Transverse colon (tissue), 4 donors: ENCODE measurements around the gene PDRG1. TPM values are rescaled to one million over a fixed set of nuclear protein-coding genes. Genes with fewer than 3 reads are reported as not detected.

ENCODE experiments used
- DNase-seq: peaks from one replicate; pipeline ENCODE4 v3.0.0-alpha.2; 2019
- H3K27ac ChIP-seq, 4 donors: fragments of 200-600 bp; sonication (generic); 2 replicates each; pipeline ENCODE4 v1.5.1; 2016 to 2018; ENCODE audit warnings: inconsistent platforms in 4 of 4
- H3K27me3 ChIP-seq: fragments of 200-600 bp; sonication (generic); 2 replicates; pipeline ENCODE4 v1.5.1; 2017; ENCODE audit warnings: inconsistent platforms
- H3K36me3 ChIP-seq, 4 donors: fragments of 200-600 bp; sonication (generic); 2 replicates each; pipeline ENCODE4 v1.5.1; 2017 to 2019; ENCODE audit warnings: inconsistent platforms in 4 of 4
- H3K4me1 ChIP-seq, 4 donors: fragments of 200-600 bp; sonication (generic); 2 replicates each; pipeline ENCODE4 v1.5.1; 2017 to 2020; ENCODE audit warnings: inconsistent platforms in 4 of 4
- H3K4me3 ChIP-seq, 4 donors: fragments of 200-600 bp; sonication (generic); 1 replicate in 1 of 4; 2 replicates in 3 of 4; pipeline versions ENCODE4 v1.5.1 to v1.6.1; 2017 to 2019; ENCODE audit warnings: inconsistent platforms in 4 of 4
- H3K9me3 ChIP-seq, 2 donors: fragments of 200-600 bp; sonication (generic); 2 replicates each; pipeline ENCODE4 v1.5.1; 2017 to 2019; ENCODE audit warnings: inconsistent platforms in 2 of 2
- CTCF ChIP-seq, 5 experiments: fragments of 200-600 bp in 3 of 5; fragments of 450-650 bp in 2 of 5; sonication (generic) in 3 of 5; IDR thresholded peaks; 1 replicate in 2 of 5; 2 replicates in 3 of 5; pipeline ENCODE4 v1.5.1; 2016 to 2017; ENCODE audit warnings: antibody characterized with exemption in 5 of 5, inconsistent platforms in 3 of 5, mild to moderate bottlenecking in 2 of 5, moderate library complexity in 1 of 5
- EP300 ChIP-seq: sonication (generic); formaldehyde crosslinking; IDR thresholded peaks from one replicate; pipeline ENCODE4 v1.6.1; 2017; ENCODE audit warnings: antibody characterized with exemption, low read depth
- POLR2A ChIP-seq: fragments of 450-650 bp; IDR thresholded peaks from one replicate; pipeline ENCODE4 v1.6.1; 2016; ENCODE audit warnings: antibody characterized with exemption, mild to moderate bottlenecking, moderate library complexity
- POLR2AphosphoS5 ChIP-seq, 3 donors: sonication (generic); formaldehyde crosslinking; IDR thresholded peaks; one replicate each; pipeline ENCODE4 v1.6.1; 2016; ENCODE audit warnings: antibody characterized with exemption in 3 of 3
- whole genome bisulfite sequencing, 2 donors: methylation state at CpG; one replicate each; pipeline ENCODE4 v1.1.5; 2018; ENCODE audit warnings: low coverage in 1 of 2; 5-methylcytosine and 5-hydroxymethylcytosine counted together
- in situ Hi-C, 4 donors: fragments of 200-750 bp; cut with MboI; loops; one replicate each; pipeline versions ENCODE4 v1.15.0 to v1.15.1; 2017; ENCODE audit warnings: low sequenced_read_pairs in 3 of 4, low pct_ligation_motif_present in 1 of 4, low pct_unique_long_range_greater_than_20kb in 1 of 4
- intact Hi-C: fragments of 100-400 bp; cut with DNase I; formaldehyde crosslinking; loops from one replicate; pipeline ENCODE4 v1.15.1; 2023; ENCODE audit warnings: low total_unique reads
- total RNA-seq, 4 donors: library from RNA; depleted of rRNA; stranded (reverse); fragments of >200 nt; gene quantifications; one replicate each; pipeline ENCODE4 v1.1.0, GENCODE V29; 2016

PDRG1 gene
- total RNA-seq, 4 donors from 2014 or later, result 2.2 to 9.2 (median 6.5) TPM

DNA sequence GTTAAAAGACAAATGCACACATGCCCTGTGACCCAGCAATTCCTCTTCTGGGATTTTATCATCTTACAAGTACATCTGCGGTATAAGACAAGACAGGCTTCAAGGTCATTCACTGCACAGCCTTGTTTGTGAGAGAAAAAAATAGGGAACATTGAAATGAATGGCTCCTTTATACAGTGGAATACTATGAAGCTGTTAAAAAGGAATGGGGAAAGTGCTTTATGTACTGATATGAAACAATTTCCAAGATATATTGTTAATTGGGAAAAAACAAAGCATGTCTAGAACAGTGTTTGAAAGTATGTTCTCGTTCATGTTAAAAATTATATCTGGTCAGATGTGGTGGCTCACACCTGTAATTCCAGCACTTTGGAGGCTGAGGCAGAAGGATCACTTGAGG, 25.4 kb downstream of the PDRG1 start:
- WGBS, 2 donors, result 39 to 80% methylated on average over 2 of the region's 2 CpGs

DNA sequence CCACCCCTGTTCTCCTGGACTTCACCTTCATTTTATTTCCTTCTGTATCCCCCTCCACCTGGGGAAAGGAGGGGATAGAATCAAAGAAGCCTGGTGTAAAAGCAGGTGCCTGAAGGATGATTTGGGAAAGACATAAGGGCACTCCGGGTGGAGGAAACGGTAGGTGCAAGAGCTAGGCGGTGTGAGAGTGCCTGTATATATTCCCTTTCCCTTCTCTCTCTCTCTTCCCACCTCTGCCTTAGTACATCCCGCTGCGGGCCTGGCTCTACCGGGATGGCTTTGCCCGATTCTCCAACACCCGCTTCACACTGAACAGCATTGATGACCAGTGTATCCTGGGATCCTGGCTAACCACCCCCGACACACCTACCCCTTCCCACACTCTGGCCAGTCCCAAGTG, 26.2 kb downstream of the PDRG1 start:
- H3K9me3 ChIP-seq, result no peaks in the 10 kb centered on the region
- intact Hi-C loops, result no loop called here
- in situ Hi-C loops, result no loop called here

More for the DNA sequence above, 25.4 kb downstream of the PDRG1 start:
- Histone ChIP-seq H3K4me3 (no peak overlapping the region), H3K9me3 (no peaks in the 10 kb centered on the region), H3K4me1 (no peaks in the 10 kb centered on the region), H3K27ac (no peak overlapping the region), H3K27me3 (peaks cover 14% of the 10 kb centered on the region), H3K36me3 (no peaks in the 10 kb centered on the region)
- intact Hi-C loops (no loop called here), in situ Hi-C loops (no loop called here)
- TF ChIP-seq POLR2A (no peak), POLR2AphosphoS5 (IDR thresholded peaks at IDR 0.05) (no peak), EP300 (no peak), CTCF (IDR thresholded peaks at IDR 0.05) (no peak)
- no peak for DNase-seq

GRCh38 chr20:31924561-31924960, 27.3 kb downstream of the PDRG1 start:
- no peak overlapping the region for H3K4me3 ChIP-seq
- H3K9me3 ChIP-seq, result no peaks in the 10 kb centered on the region
- TF ChIP-seq EP300, result no peak
- no peak for TF ChIP-seq POLR2A
- TF ChIP-seq POLR2AphosphoS5 (IDR thresholded peaks at IDR 0.05), result no peak
- TF ChIP-seq CTCF (IDR thresholded peaks at IDR 0.05), result no peak
- peaks cover 11% of the 10 kb centered on the region for H3K27me3 ChIP-seq
- DNase-seq, result no peak
- H3K4me1 ChIP-seq, result no peaks in the 10 kb centered on the region
- WGBS, 2 donors, result 80 to 89% methylated on average over 4 to 8 of the region's 8 CpGs
- intact Hi-C loops, result no loop called here
- no peaks in the 10 kb centered on the region for H3K36me3 ChIP-seq
- no peak overlapping the region for H3K27ac ChIP-seq
- in situ Hi-C loops, result no loop called here

More for the DNA sequence above, 26.2 kb downstream of the PDRG1 start:
- no peak overlapping the region for H3K4me3 ChIP-seq
- TF ChIP-seq CTCF (IDR thresholded peaks at IDR 0.05), result no peak
- no peak for TF ChIP-seq EP300
- TF ChIP-seq POLR2AphosphoS5 (IDR thresholded peaks at IDR 0.05), result no peak
- no peak for TF ChIP-seq POLR2A
- H3K36me3 ChIP-seq, result no peaks in the 10 kb centered on the region
- DNase-seq, result no peak
- no peak overlapping the region for H3K27ac ChIP-seq
- H3K4me1 ChIP-seq, result no peaks in the 10 kb centered on the region
- WGBS, 2 donors, result 71% methylated on average over 9 of the region's 9 CpGs; no CpG with 5 or more reads in 1 of the 2 donors
- peaks cover 14% of the 10 kb centered on the region for H3K27me3 ChIP-seq

DNA sequence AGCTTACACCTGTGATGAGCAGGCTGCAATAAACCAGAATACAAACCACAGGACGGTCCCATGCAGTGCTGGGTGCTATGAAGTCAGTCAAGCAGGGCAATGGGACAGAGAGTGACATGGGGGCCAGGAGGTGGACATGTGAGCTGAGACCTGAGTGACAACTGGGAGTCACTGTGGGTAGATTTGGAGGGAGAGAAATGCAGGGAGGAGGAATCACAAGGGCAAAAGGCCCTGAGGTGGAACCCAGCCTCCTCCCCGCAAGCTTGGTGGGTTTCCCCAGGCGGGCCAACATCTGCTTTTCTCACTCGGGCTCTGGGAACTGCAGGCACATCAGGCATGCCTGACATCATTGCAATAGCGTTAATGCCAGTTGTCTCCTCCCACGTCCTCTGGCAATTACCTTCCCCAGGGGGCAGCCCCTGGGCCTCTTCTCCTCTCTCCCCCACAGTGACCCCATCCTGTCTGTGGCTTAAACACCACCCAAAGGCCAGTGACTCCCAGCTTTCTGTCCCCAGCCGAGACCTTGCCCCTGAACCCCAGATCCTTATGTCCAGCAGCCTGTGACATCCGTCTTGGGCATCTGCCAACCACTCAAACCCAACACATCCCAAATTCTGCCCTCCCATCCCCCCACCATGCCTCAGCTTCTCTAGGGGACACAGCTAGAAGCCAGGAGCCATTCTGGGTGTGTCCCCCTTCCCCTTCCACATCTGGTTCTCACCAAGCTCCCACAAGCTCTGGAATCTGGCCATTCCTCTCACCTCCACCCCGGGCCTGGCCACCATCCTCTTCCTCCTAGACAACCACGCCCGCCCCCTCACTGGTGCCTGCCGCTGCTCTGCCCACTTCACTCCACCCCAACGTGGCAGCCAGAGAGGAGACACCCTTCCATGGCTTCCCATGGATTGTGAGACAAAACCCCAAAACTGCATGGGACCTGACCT, 28.2 kb downstream of the PDRG1 start:
- H3K27ac ChIP-seq, result no peak overlapping the region
- WGBS, 2 donors, result 48 to 67% methylated on average over 1 to 13 of the region's 13 CpGs
- in situ Hi-C loops (no loop called here), intact Hi-C loops (no loop called here)
- peaks cover 6% of the 10 kb centered on the region for H3K27me3 ChIP-seq
- no peak for TF ChIP-seq POLR2A
- TF ChIP-seq POLR2AphosphoS5 (IDR thresholded peaks at IDR 0.05), result no peak
- no peak for TF ChIP-seq CTCF (IDR thresholded peaks at IDR 0.05)
- TF ChIP-seq EP300, result no peak
- H3K4me1 ChIP-seq, result no peaks in the 10 kb centered on the region
- no peak for DNase-seq
- no peaks in the 10 kb centered on the region for H3K36me3 ChIP-seq
- H3K9me3 ChIP-seq, result no peaks in the 10 kb centered on the region
- H3K4me3 ChIP-seq, result no peak overlapping the region
